ENCODE data around the gene MAP2K2.

DNA sequence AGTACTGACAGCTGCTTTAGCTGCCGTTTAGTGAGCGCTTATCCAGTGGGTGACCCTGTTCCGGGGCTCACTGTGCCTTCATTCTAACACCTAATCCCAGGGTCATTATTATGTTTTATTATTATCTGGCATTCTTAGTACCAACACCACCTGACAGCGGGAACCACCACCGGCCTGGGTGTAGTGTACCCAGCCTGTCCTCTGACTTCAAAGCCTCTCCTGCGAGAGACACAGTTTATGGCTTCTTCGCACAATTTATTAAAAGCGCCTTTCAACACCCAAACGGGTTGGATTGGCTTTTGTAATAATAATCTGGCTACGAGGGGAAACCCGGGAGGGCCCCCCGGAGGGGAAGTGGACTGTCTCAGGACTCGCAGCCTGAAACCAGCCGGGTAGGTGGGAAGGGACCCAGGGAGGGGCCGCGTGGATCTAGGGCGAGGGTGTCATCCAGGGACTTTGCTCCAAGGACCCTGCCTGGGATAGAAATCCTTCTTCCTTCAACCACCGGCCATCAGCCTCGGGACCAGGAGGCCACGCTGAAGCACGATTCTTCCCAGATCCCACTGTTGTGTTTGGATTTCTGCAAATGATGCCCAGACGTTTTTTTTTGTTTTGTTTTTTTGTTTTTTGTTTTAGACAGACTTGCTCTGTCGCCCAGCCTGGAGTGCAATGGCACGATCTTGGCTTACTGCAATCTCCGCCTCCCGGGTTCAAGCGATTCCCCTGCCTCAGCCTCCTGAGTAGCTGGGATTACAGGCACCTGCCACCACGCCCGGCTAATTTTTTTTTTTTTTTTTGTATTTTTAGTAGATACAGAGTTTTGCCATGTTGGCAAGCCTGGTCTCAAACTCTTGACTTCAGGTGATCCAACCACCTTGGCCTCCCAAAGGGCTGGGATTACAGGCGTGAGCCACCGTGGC is 55.6 kb downstream of the MAP2K2 start:
- TF ChIP-seq, protein P1, sequence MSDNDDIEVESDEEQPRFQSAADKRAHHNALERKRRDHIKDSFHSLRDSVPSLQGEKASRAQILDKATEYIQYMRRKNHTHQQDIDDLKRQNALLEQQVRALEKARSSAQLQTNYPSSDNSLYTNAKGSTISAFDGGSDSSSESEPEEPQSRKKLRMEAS (IDR thresholded peaks at IDR 0.05; ENCODE audit: low read depth, low read length) = no peak
- TF ChIP-seq, protein P2, sequence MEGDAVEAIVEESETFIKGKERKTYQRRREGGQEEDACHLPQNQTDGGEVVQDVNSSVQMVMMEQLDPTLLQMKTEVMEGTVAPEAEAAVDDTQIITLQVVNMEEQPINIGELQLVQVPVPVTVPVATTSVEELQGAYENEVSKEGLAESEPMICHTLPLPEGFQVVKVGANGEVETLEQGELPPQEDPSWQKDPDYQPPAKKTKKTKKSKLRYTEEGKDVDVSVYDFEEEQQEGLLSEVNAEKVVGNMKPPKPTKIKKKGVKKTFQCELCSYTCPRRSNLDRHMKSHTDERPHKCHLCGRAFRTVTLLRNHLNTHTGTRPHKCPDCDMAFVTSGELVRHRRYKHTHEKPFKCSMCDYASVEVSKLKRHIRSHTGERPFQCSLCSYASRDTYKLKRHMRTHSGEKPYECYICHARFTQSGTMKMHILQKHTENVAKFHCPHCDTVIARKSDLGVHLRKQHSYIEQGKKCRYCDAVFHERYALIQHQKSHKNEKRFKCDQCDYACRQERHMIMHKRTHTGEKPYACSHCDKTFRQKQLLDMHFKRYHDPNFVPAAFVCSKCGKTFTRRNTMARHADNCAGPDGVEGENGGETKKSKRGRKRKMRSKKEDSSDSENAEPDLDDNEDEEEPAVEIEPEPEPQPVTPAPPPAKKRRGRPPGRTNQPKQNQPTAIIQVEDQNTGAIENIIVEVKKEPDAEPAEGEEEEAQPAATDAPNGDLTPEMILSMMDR (IDR thresholded peaks at IDR 0.05; ENCODE audit: low read depth, low read length) = no peak

Measured in NB4 (cell line).